ENCODE data around the gene KLF7.

Gene KLF7

DNA sequence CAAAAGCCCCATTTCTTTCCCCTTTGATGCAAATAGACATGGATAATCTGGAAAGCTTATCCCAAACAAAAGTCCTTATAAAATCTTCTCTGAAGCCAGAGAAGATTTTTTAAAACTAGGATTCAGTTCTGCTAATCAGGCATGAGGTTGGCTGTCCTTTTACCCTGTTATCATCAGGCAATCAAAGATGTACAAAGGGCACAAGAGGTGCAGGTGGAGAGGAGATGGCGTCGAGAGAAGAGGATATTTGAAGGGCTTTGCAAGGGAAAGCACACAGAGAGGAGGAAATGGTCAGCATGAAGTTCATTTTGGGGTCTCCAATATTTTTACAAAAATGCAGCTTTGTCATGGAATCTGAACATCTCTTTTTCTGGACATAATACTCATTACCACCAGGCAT lies 88.5 kb downstream of the KLF7 start:
- TF ChIP-seq, protein P1, sequence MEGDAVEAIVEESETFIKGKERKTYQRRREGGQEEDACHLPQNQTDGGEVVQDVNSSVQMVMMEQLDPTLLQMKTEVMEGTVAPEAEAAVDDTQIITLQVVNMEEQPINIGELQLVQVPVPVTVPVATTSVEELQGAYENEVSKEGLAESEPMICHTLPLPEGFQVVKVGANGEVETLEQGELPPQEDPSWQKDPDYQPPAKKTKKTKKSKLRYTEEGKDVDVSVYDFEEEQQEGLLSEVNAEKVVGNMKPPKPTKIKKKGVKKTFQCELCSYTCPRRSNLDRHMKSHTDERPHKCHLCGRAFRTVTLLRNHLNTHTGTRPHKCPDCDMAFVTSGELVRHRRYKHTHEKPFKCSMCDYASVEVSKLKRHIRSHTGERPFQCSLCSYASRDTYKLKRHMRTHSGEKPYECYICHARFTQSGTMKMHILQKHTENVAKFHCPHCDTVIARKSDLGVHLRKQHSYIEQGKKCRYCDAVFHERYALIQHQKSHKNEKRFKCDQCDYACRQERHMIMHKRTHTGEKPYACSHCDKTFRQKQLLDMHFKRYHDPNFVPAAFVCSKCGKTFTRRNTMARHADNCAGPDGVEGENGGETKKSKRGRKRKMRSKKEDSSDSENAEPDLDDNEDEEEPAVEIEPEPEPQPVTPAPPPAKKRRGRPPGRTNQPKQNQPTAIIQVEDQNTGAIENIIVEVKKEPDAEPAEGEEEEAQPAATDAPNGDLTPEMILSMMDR (IDR thresholded peaks at IDR 0.05; ENCODE audit: low read depth, low read length, missing control alignments), result no peak
- DNase-seq (ENCODE audit: extremely low read depth, low read depth), result no peak
- H3K4me3 ChIP-seq (replicated peaks; ENCODE audit: low read depth, low read length), result no peak overlapping the region

DNA sequence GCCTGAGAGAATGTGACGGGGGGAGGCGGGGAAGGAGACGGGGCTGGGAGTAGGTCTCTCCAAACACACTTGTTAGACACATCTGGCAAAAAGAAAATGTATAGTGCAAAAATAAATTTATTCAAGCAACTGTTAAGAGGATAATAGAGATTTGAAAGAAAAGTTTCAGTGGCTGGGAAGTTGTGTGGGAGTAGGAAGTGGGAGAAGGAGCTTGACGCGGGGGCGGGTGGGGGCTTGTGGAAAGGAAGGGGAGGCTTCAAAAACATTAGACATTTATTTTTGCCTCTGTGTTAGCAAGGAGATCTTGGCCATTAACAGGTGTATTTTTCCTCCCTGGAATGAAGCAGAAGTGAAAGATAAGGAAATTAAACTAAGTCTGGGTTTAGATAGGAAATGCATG lies 90.3 kb downstream of the KLF7 start:
- DNase-seq (ENCODE audit: extremely low read depth, low read depth), result no peak
- no peak overlapping the region for H3K4me3 ChIP-seq (replicated peaks; ENCODE audit: low read depth, low read length)
- TF ChIP-seq, protein P1 (IDR thresholded peaks at IDR 0.05; ENCODE audit: low read depth, low read length, missing control alignments), result no peak

DNA sequence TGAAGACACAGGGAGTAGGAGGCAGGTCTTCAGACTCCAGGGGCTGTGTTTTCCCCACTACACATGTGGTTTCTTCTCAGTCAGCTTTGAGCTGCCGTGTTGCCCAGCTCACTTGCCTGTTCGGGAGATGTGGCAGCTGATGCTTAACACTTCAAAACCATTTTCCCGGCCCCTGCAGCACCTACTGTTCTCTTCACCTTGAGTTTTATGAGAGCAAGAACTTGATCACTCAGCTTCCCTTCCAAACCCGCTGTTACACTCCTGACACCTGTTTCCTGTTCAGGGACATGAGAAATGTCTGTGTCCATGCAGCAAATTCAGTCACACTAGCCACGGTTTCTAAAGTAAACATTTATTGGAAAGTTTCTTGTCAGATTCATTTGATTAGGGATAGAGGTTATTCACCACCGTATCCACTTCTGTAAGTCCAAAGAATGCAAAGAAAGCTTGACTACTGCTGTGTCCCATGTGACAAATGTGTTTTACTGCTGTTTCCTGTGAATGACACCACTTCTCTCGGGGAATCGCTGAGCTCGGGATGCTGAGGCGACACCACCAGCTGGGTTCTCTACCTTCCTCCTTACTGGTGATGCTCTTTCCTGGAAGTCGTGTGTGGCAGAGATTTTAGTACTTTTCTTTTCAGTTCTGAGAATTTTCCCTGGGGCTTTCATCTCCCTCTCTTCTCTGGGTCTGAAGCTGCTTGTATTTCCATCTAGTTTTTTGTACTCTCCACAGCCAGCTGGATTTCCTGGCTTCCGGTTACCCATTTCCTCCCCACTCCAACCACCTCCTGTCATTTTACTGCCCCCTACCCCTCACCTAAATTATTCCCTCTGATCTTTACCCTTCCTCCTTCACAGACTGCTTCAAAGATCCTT lies 91.7 kb downstream of the KLF7 start:
- TF ChIP-seq, protein P1 (IDR thresholded peaks at IDR 0.05; ENCODE audit: low read depth, low read length, missing control alignments), result no peak
- no peak overlapping the region for H3K4me3 ChIP-seq (replicated peaks; ENCODE audit: low read depth, low read length)
- DNase-seq (ENCODE audit: extremely low read depth, low read depth), result no peak

DNA sequence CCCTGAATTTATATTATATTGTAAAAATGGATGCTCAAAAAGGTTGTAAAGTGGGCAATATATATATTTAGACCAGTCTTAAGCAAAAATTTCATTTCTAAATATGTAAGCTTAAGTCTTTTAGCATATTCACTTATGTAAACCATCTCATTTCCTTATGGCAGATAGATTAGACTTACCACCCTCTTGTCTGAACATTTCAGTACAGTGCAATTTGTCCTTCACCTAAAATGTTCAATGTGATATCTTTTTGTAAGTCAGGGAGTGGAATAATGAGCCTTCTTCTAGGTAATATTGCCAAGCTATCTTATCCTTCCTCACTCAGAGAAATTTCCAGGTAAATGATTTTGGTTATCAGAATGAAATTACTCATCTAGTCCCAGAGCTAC lies 92.3 kb downstream of the KLF7 start:
- no peak for DNase-seq (ENCODE audit: extremely low read depth, low read depth)
- H3K4me3 ChIP-seq (replicated peaks; ENCODE audit: low read depth, low read length), result no peak overlapping the region
- TF ChIP-seq, protein P1 (IDR thresholded peaks at IDR 0.05; ENCODE audit: low read depth, low read length, missing control alignments), result no peak

DNA sequence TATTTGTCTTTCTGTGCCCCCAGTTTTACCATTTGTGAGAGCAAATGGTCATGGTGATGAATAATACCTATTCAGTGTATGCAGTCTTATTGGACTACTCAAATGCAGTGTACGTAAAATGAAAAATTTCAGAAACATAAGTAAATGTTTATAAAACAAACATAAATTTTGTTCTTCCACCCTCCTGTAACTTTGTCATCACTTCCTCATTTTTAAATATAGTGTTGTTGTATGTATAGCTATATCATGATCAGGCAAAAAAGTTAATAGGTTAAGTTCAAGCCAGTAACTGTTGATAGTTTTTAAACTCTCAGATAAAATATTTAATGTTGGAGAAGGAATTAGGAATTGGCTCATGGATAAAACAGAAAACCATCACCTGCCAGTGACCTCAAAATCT lies 93.2 kb downstream of the KLF7 start:
- H3K4me3 ChIP-seq (replicated peaks; ENCODE audit: low read depth, low read length), result no peak overlapping the region
- TF ChIP-seq, protein P1 (IDR thresholded peaks at IDR 0.05; ENCODE audit: low read depth, low read length, missing control alignments), result no peak
- DNase-seq (ENCODE audit: extremely low read depth, low read depth), result no peak

DNA sequence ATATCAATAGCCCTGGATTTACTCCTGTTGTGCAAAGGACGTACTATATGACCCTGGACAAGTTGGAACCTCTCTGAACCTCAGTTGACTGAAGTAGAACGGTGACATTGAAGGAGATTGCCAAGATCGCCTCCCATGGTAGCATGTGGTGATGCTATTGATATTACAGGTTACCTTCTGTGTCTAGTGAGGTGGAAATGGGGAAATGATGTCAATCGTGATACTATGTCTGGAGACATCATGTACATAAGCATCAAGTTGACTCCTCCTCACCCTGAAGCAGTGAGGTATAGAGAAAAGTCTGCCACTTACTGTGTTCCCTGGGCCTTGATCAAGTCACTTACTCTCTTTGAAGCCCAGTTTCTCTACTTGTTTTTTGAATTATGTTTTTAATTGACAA lies 93.9 kb downstream of the KLF7 start:
- DNase-seq (ENCODE audit: extremely low read depth, low read depth), result no peak
- TF ChIP-seq, protein P1 (IDR thresholded peaks at IDR 0.05; ENCODE audit: low read depth, low read length, missing control alignments), result no peak
- H3K4me3 ChIP-seq (replicated peaks; ENCODE audit: low read depth, low read length), result no peak overlapping the region
